Measurements from ENCODE around the gene ATL2. TPM values are rescaled to one million over a fixed set of nuclear protein-coding genes. Genes with fewer than 3 reads are reported as not detected.

ATL2 gene
- total RNA-seq, 1 experiment from 2014 or later = 66.7 TPM

GRCh38 chr2:38407111-38407682 is 30.1 kb upstream of the ATL2 start:
- H4K91ac ChIP-seq (ENCODE audit: insufficient read length, low read depth, low read length) = no peak overlapping the region
- Mint-ChIP-seq H3K36me3 (ENCODE audit: insufficient read depth in 1 of 3, low read depth in 3 of 3) (peaks cover 17 to 32% (median 20%) of the 10 kb centered on the region in 3 experiments), H3K27me3 (ENCODE audit: low read depth) (peaks cover 1% of the 10 kb centered on the region; the same call in 1 of the 2 replicates), H3K4me3 (no peak overlapping the region), H3K9me3 (peaks cover 34 to 37% of the 10 kb centered on the region in 2 experiments), H3K27ac (peak overlapping the region; percentile 2 to 81 (median 72); a peak in 6 of 7 replicates), H3K4me1 (peaks cover 31 to 44% of the 10 kb centered on the region in 2 experiments)
- no peak overlapping the region for H2BK12ac ChIP-seq (ENCODE audit: insufficient read length, low read depth, low read length)
- peaks cover 2% of the 10 kb centered on the region for H3K9me3 ChIP-seq (ENCODE audit: control insufficient read depth, low read depth, low read length)
- no peak overlapping the region for H3K23ac ChIP-seq (ENCODE audit: insufficient read length, low read depth, low read length)
- H3K23me2 ChIP-seq (ENCODE audit: insufficient read length, low read depth, low read length, poor library complexity, severe bottlenecking) = no peaks in the 10 kb centered on the region
- H3K18ac ChIP-seq (ENCODE audit: insufficient read length, low read depth, low read length) = peak overlapping the region; percentile 13
- WGBS (ENCODE audit: extremely low coverage, insufficient read length, low lambda C conversion rate) = no CpG with 5 or more reads among the region's 4 CpGs
- H2BK20ac ChIP-seq (ENCODE audit: low read depth, low read length, poor library complexity, severe bottlenecking) = no peak overlapping the region
- TF ChIP-seq CTCF (conservative IDR thresholded peaks at IDR 0.05) = no peak
- no peak overlapping the region for H2AFZ ChIP-seq (ENCODE audit: low read length)
- no peak overlapping the region for H3K14ac ChIP-seq (ENCODE audit: insufficient read depth, low read length)
- H3K4me2 ChIP-seq (ENCODE audit: insufficient read depth, insufficient read length, low read length) = no peak overlapping the region
- no peak overlapping the region for H2AK5ac ChIP-seq (ENCODE audit: insufficient read length, low read length)
- H4K20me1 ChIP-seq (ENCODE audit: control insufficient read depth, insufficient read depth, insufficient read length) = no peaks in the 10 kb centered on the region
- no peak overlapping the region for H3K27ac ChIP-seq (ENCODE audit: insufficient read length, low read depth, low read length)
- H3K27me3 ChIP-seq (ENCODE audit: insufficient read depth, low read length) = no peaks in the 10 kb centered on the region
- no peak overlapping the region for H3K56ac ChIP-seq (ENCODE audit: insufficient read length, low read depth, low read length)
- no peak overlapping the region for H2BK15ac ChIP-seq (ENCODE audit: low read depth, low read length)
- no peak overlapping the region for H3T11ph ChIP-seq (ENCODE audit: low read length)
- H2BK120ac ChIP-seq (ENCODE audit: low read depth, low read length, poor library complexity, severe bottlenecking) = no peak overlapping the region
- H3K79me1 ChIP-seq (ENCODE audit: insufficient read depth, low read depth, low read length, poor library complexity, severe bottlenecking) = no peaks in the 10 kb centered on the region
- H3K79me2 ChIP-seq (ENCODE audit: insufficient read depth, low read length) = no peaks in the 10 kb centered on the region
- H2BK5ac ChIP-seq (ENCODE audit: insufficient read length, low read length) = no peak overlapping the region
- H4K5ac ChIP-seq (ENCODE audit: insufficient read length, low read depth, low read length) = no peak overlapping the region
- H3K4ac ChIP-seq (ENCODE audit: low read depth, low read length) = no peak overlapping the region
- H3K9ac ChIP-seq (ENCODE audit: extremely low read depth, insufficient read length, low read length) = no peak overlapping the region
- peaks cover 4% of the 10 kb centered on the region; the same call in 1 of the 2 replicates for H3K4me1 ChIP-seq (ENCODE audit: insufficient read depth, low read length)
- DNase-seq = no peak
- no peak overlapping the region for H4K8ac ChIP-seq (replicated peaks; ENCODE audit: insufficient read length, low read depth, low read length)

Measured in H9 (cell line).